Mucosa of stomach (tissue), 1 donor: Measurements from ENCODE around the gene MAST4.
"Not testable (repeated sequence)": the region's sequence is repeated elsewhere in the genome, so short reads cannot be mapped to it uniquely, and the experiment has no call there.

Experiments used
- H3K27me3 ChIP-seq: one replicate; pipeline ENCODE4 v1.7.0; 2013; ENCODE audit warnings: mild to moderate bottlenecking, low read length; ENCODE audit not compliant: control insufficient read depth, insufficient read depth
- H3K36me3 ChIP-seq: one replicate; pipeline ENCODE4 v1.7.0; 2013; ENCODE audit warnings: low read length; ENCODE audit not compliant: control insufficient read depth, insufficient read depth
- H3K4me1 ChIP-seq: one replicate; pipeline ENCODE4 v1.7.0; 2013; ENCODE audit warnings: mild to moderate bottlenecking, low read length; ENCODE audit not compliant: control insufficient read depth, insufficient read depth
- H3K4me3 ChIP-seq: one replicate; pipeline ENCODE4 v1.7.0; 2013; ENCODE audit warnings: low read length
- H3K9ac ChIP-seq: one replicate; pipeline ENCODE4 v1.7.0; 2013; ENCODE audit warnings: mild to moderate bottlenecking, low read length, moderate library complexity
- H3K9me3 ChIP-seq: one replicate; pipeline ENCODE4 v1.7.0; 2013; ENCODE audit warnings: mild to moderate bottlenecking, low read length, moderate library complexity; ENCODE audit not compliant: control insufficient read depth
- donor health status: Pancreatic carcinoma.

MAST4 gene

DNA sequence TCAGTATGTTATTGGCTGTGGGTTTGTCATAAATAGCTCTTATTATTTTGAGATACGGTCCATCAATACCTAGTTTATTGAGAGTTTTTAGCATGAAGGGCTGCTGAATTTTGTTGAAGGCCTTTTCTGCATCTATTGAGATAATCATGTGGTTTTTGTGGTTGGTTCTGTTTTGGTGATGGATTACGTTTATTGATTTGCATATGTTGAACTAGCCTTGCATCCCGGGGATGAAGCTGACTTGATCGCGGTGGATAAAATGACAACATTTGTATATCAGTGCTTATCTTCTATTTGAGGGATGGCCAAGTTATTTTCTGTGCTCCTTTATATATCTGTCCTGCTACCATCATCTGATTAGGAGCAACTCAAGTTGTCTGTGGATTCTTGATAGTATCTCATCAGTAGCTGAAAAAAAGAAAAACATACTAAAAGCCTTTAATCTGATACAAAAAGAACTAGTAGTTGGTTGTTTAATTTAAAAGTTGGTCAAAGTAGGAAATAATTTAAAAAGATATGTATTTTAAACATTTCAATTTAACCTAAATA is 531.2 kb downstream of the MAST4 start:
- not testable (repeated sequence) for H3K36me3 ChIP-seq, H3K4me3 ChIP-seq, H3K27me3 ChIP-seq, H3K9me3 ChIP-seq, H3K9ac ChIP-seq, H3K4me1 ChIP-seq

DNA sequence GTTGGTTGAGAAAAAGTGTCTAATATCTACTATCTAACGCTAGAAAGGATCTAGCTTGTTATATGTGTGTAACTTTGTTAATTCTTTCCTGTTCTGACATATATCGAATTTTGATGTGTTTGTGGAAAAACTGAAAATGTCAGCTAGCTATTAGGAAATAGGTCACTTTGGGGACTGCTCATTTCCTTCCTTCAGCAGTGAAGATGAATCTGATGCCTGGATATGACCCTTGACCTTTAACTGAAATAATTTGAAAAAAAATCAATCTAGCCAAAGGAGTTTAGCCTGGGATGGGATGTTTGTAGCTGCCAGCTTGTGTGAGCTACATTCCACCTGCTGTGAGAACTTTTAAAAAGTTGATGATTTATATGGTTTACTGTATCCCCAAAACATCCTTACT is 533.6 kb downstream of the MAST4 start:
- Histone ChIP-seq H3K9ac (no peak overlapping the region), H3K36me3 (no peaks in the 10 kb centered on the region), H3K27me3 (no peaks in the 10 kb centered on the region), H3K4me1 (no peaks in the 10 kb centered on the region), H3K9me3 (no peaks in the 10 kb centered on the region), H3K4me3 (no peak overlapping the region)

DNA sequence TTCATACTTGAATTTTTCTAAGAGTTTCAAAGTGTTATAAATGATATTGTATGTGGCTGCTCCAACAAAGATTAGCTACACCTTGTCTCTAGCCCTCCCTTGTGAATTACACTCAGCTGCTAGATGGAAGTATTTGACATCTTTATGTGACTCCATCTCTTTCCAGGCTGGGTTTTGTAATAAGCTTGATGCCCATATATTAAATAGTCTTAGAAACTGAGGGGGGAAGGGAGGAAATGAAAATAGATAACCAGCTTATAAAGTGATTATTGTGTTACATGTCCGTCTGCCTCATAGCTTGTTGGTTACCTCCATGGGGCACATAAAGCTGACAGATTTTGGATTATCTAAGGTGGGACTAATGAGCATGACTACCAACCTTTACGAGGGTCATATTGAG is 537.0 kb downstream of the MAST4 start:
- H3K27me3 ChIP-seq: no peaks in the 10 kb centered on the region
- no peaks in the 10 kb centered on the region for H3K9me3 ChIP-seq
- H3K36me3 ChIP-seq: no peaks in the 10 kb centered on the region
- H3K9ac ChIP-seq: no peak overlapping the region
- H3K4me1 ChIP-seq: no peaks in the 10 kb centered on the region
- H3K4me3 ChIP-seq: no peak overlapping the region

DNA sequence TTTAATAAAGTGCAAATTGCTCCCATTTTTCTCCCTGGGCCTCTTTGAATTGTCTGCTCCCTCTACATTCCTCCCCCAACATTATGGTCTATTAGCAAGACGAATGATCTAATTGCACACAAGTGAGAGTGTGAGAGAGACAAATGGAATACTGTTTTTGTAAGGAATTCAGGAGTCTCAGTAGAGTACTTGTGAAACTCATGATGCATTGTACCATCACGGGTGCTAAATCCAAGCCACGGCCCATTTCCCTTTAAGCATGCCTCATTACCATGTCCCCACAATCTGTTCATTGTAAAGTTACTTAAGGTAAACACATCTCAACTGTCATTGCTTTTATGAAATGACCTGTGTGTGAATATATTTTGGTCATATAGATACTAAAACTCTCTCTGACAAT is 537.6 kb downstream of the MAST4 start:
- Histone ChIP-seq H3K9me3 (no peaks in the 10 kb centered on the region), H3K4me1 (no peaks in the 10 kb centered on the region), H3K27me3 (no peaks in the 10 kb centered on the region), H3K4me3 (no peak overlapping the region), H3K36me3 (no peaks in the 10 kb centered on the region), H3K9ac (no peak overlapping the region)

DNA sequence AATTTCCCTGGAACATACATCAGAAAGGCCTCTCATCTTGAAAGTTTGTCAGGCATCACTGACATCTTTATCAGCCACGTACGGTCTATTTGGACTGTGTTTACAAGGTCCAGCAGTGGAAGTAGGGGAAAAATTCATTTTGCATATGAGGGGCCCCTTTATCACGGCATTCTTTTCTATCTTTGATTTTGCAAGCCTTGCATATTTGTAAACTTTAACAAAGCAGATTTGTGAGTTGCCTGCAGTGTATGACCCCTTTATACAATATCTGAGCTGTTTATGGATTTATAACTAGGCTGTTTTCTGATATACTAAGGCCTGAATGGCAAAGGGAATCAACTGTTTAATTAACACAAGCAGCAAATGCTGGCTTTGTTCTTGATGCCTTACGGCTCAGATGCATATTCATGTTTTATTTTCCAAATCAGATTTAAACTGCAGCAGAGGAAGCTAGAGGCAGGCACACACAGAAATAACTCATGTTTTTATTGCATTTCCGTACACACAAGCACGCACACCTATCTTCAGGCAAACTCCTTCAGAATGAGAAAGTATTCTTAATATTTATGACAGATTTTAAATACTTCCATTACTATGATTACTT is 539.3 kb downstream of the MAST4 start:
- H3K4me1 ChIP-seq: no peaks in the 10 kb centered on the region
- no peaks in the 10 kb centered on the region for H3K27me3 ChIP-seq
- no peak overlapping the region for H3K4me3 ChIP-seq
- H3K9me3 ChIP-seq: no peaks in the 10 kb centered on the region
- H3K9ac ChIP-seq: no peak overlapping the region
- no peaks in the 10 kb centered on the region for H3K36me3 ChIP-seq

DNA sequence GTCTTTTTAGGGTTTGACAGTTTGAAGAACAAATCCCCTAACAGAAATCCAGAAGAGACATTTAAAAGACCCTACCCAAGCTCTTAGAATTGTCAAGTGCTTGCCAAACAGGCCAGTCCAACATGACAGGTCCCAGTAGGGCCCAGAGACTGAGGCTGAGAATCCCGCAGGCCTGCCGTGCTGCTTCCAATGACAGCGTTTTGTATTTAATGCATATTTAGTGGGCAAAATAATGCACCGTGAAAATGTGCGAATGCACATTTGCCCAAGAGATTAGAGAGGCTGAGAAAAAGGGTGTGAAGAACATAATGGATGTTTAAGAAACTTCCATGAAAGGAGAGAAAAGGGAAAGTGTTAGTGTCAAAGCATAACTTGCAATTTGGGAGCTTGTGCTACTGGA is 542.8 kb downstream of the MAST4 start:
- no peak overlapping the region for H3K4me3 ChIP-seq
- no peaks in the 10 kb centered on the region for H3K4me1 ChIP-seq
- no peaks in the 10 kb centered on the region for H3K9me3 ChIP-seq
- H3K27me3 ChIP-seq: no peaks in the 10 kb centered on the region
- H3K9ac ChIP-seq: no peak overlapping the region
- H3K36me3 ChIP-seq: no peaks in the 10 kb centered on the region

DNA sequence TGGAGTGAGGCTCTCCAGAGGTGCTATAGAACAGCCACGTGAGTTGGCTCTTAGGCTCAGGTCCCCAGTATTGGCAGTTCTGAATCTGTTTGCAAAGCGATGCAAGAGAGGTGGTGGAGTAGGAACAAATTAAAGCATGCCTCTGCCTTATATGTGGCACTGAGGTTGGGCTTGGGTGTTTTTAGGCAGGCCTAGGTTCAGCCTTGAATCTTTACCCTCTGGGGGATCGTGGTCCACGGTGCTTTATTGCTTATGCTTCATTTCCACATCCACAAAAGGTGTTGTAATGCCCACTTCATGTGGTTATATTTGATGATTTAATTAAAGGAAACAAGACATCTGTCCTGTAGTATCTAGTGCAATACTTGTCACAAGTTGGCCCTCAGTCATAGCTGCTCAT is 544.2 kb downstream of the MAST4 start:
- no peaks in the 10 kb centered on the region for H3K36me3 ChIP-seq
- H3K27me3 ChIP-seq: no peaks in the 10 kb centered on the region
- no peak overlapping the region for H3K4me3 ChIP-seq
- no peaks in the 10 kb centered on the region for H3K9me3 ChIP-seq
- no peaks in the 10 kb centered on the region for H3K4me1 ChIP-seq
- no peak overlapping the region for H3K9ac ChIP-seq

DNA sequence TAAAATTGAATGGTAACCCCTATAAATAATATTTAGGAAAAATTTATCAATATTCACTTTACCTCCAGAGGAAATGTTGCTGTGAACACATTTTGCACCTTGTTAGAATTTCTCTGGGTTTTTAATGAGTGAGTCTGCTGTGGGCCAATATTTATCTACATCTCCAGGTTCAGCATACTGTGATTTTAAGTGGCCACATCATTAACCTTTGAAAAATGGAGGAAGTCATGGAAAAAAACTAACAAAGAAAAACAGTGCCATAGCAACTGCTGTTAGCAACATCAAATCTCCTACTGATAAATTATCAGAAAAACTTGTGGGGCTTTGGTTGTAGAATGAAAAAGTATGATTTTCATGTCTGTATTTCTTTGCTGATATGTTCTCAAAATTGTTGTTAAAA is 545.5 kb downstream of the MAST4 start:
- no peak overlapping the region for H3K9ac ChIP-seq
- H3K36me3 ChIP-seq: no peaks in the 10 kb centered on the region
- no peaks in the 10 kb centered on the region for H3K9me3 ChIP-seq
- no peak overlapping the region for H3K4me3 ChIP-seq
- H3K27me3 ChIP-seq: no peaks in the 10 kb centered on the region
- no peaks in the 10 kb centered on the region for H3K4me1 ChIP-seq

DNA sequence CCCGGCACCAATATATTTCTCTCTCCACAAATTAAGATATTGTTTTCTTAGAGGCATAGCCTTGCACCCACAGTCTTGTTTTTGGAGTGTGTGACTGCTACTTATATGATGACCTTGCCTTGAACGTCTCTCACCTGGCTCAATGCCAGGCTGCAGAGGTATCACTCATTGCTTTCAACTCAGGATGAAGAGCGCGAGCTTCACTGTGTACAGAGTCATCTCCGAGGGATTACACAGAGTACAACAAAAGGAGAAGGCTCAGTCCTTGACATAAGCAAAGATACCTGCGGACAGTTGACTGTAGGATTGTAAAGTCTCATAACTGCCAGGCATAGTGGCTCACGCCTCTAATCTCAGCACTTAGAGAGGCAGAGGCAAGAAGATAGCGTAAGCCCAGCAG is 546.6 kb downstream of the MAST4 start:
- Histone ChIP-seq H3K4me1 (no peaks in the 10 kb centered on the region), H3K4me3 (no peak overlapping the region), H3K9ac (no peak overlapping the region), H3K27me3 (no peaks in the 10 kb centered on the region), H3K9me3 (no peaks in the 10 kb centered on the region), H3K36me3 (no peaks in the 10 kb centered on the region)

DNA sequence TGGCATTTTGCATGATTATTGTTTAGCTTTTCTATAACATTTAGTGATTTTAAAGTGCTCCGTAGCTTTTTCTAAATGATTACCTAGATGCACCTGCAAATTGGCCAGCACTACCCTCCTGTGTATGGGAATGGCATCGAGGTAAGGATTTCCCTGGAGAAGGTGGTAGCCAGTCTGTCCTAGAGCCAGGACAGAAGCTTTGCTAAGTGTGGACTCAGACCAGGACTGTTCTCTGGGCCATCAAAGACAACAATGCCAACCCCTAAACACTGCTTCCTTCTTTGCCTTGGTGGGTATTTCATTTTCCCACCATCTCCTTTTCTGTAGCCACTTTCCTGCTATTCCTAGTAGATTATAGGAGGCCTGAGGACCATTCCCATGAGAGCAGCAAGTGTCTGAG is 547.4 kb downstream of the MAST4 start:
- Histone ChIP-seq H3K27me3 (no peaks in the 10 kb centered on the region), H3K36me3 (no peaks in the 10 kb centered on the region), H3K9ac (no peak overlapping the region), H3K4me3 (no peak overlapping the region), H3K9me3 (no peaks in the 10 kb centered on the region), H3K4me1 (no peaks in the 10 kb centered on the region)

DNA sequence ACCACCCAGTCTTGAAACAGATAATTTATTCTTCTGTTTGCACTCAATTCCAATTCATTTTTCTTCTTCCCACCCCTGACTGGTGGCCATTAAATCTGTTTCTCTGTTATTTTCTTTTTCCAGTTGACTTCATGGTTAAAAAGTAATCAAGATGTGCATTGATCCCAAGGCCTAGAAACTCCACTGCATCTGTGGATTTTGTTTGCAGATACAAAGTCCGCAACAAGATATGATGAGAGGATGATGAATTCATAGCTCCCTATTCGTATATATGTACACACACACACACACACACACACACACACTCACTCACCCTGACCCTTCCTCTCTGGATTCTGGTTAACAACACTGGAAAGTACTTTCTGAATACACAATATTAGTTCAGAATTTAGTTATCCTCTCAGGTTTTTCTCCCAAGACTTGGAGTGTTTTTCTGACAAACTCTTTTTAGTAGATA is 548.0 kb downstream of the MAST4 start:
- Histone ChIP-seq H3K27me3 (no peaks in the 10 kb centered on the region), H3K9ac (no peak overlapping the region), H3K4me3 (no peak overlapping the region), H3K4me1 (no peaks in the 10 kb centered on the region), H3K36me3 (no peaks in the 10 kb centered on the region), H3K9me3 (no peaks in the 10 kb centered on the region)

DNA sequence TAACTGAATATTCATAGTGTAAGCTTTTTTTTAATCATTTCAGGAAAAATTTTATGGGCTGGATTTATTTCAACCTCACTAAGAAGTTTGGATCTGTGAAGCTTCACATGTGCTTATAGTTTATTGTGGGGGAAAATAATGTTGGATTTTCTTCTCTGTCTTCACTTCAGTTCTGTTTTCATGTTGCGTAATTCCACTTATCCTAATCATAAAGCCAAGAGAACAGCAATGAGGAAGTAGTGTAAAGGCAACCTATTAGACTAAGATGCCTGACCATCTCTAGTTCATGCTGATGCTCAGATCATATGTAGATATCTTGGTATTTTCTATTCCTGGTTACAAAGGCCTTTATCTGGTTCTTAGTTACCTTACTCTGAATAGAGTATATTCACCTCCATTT is 550.4 kb downstream of the MAST4 start:
- Histone ChIP-seq H3K4me1 (no peaks in the 10 kb centered on the region), H3K27me3 (no peaks in the 10 kb centered on the region), H3K4me3 (no peak overlapping the region), H3K9me3 (no peaks in the 10 kb centered on the region), H3K9ac (no peak overlapping the region), H3K36me3 (peaks cover 7% of the 10 kb centered on the region)

DNA sequence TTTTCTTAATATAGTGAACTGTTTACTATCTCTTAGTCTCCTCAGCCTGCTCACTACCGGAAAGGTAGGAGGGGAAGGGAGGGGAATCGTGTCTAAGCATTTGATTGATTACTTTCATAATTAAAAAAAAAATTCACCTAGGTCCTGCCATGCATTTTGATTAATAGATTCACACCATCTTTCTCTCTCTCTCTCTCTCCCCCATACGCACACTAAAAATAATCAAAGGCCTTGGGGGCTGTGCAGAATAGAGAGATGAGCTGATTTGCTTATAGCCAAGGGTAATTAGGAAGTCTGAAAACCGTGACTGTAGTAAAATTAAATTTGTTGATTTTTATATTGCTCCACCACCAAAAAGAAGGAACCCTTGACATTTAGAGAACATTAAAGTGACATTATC is 550.8 kb downstream of the MAST4 start:
- Histone ChIP-seq H3K36me3 (peaks cover 7% of the 10 kb centered on the region), H3K4me1 (no peaks in the 10 kb centered on the region), H3K27me3 (no peaks in the 10 kb centered on the region), H3K4me3 (no peak overlapping the region), H3K9me3 (no peaks in the 10 kb centered on the region), H3K9ac (no peak overlapping the region)
